ENCODE measurements around the gene MRPL14. TPM values are rescaled to one million over a fixed set of nuclear protein-coding genes. Genes with fewer than 3 reads are reported as not detected.
A peak's percentile ranks its signal among the peaks of the same experiment; 100 is the strongest.

Gene MRPL14
- total RNA-seq, 2 experiments from 2014 or later: 51.3 to 87.2 TPM

DNA sequence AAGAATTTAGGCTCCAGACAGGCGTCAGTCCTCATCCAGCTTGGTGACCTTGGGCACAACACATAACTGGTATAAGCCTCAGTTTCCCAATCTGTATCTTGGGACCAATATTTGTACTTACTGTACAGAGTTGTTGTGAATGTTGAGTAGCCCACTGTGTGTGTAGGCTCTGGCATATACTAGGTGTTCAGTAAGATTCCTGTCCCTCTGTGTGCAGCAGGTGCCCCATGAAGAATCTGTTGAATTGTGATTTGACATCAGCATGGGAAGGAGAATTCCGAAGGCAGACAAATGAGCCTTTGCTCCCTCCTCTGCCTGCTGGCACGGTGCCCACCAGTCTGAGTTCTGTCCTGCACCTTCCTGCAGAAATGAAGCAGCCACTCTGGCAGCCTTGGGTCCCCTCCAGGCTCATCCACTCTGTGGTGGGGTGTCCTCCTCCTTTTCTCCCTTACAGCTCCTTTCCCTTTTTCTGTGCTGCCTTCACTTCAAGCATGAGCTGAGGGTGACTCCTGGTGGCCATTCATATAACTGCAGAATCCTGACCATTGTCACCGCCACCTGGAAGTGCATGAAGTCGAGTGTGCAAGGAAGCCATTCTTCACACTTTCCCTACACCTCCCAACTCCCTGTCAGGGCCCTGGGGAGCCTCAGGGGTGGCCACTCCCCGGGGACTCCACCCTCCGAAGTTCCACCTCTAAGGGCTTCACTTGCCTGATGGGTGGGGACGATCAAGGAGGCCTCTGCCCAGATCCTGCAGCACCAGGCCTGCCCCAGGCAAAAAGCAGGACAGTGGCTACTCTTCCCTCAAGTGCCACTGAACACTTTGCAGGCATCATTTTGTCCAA lies 48.2 kb downstream of the MRPL14 start:
- Histone ChIP-seq H3K4me3 (ENCODE audit: low read depth, low read length, poor library complexity, severe bottlenecking) (no peak overlapping the region), H3K9me3 (ENCODE audit: low read length) (no peaks in the 10 kb centered on the region), H3K36me3 (ENCODE audit: insufficient read depth, low read length) (no peaks in the 10 kb centered on the region), H3K27ac (ENCODE audit: low read depth, low read length, poor library complexity, severe bottlenecking) (no peak overlapping the region), H2AFZ (ENCODE audit: low read length) (no peak overlapping the region), H3K9me2 (ENCODE audit: insufficient read depth, low read length) (no peaks in the 10 kb centered on the region), H3K4me1 (ENCODE audit: insufficient read depth, low read length, poor library complexity, severe bottlenecking) (peaks cover 43% of the 10 kb centered on the region), H4K20me1 (ENCODE audit: insufficient read depth, low read length) (no peaks in the 10 kb centered on the region), H3K4me2 (ENCODE audit: low read length) (peak overlapping the region; percentile 3; the same call in 1 of the 2 replicates), H3K79me2 (ENCODE audit: insufficient read depth, low read depth, low read length) (no peaks in the 10 kb centered on the region)
- TF ChIP-seq, protein P1, sequence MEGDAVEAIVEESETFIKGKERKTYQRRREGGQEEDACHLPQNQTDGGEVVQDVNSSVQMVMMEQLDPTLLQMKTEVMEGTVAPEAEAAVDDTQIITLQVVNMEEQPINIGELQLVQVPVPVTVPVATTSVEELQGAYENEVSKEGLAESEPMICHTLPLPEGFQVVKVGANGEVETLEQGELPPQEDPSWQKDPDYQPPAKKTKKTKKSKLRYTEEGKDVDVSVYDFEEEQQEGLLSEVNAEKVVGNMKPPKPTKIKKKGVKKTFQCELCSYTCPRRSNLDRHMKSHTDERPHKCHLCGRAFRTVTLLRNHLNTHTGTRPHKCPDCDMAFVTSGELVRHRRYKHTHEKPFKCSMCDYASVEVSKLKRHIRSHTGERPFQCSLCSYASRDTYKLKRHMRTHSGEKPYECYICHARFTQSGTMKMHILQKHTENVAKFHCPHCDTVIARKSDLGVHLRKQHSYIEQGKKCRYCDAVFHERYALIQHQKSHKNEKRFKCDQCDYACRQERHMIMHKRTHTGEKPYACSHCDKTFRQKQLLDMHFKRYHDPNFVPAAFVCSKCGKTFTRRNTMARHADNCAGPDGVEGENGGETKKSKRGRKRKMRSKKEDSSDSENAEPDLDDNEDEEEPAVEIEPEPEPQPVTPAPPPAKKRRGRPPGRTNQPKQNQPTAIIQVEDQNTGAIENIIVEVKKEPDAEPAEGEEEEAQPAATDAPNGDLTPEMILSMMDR (conservative IDR thresholded peaks at IDR 0.05; ENCODE audit: low read length): peak; percentile 82
- no peak for TF ChIP-seq EZH2phosphoT487 (IDR thresholded peaks at IDR 0.05; ENCODE audit: borderline replicate concordance, low read depth, low read length)
- intact Hi-C loops (cut with micrococcal nuclease; ENCODE audit: unreplicated experiment): loop anchor here (1.0 to 10.0 kb wide), 5 partner anchors 310 to 564 kb away; partner anchors contain the start of genes LRRC73, MAD2L1BP, POLR1C and YIPF3
- POLR2A ChIA-PET: interaction anchor here (0.5 to 0.6 kb wide), 3 partner anchors 291 to 921 kb away, joined by 3 read pairs; no protein-coding TSS in a partner anchor
- CTCF ChIA-PET (ENCODE audit: unreplicated experiment): interaction anchor here (0.6 to 1.4 kb wide), 5 partner anchors 13 to 413 kb away, joined by 3 to 4 read pairs (median 3); no protein-coding TSS in a partner anchor
- peak; percentile 80 for DNase-seq (ENCODE audit: low spot score)
- no TSS peak for BruUV-seq (replicated peaks)

DNA sequence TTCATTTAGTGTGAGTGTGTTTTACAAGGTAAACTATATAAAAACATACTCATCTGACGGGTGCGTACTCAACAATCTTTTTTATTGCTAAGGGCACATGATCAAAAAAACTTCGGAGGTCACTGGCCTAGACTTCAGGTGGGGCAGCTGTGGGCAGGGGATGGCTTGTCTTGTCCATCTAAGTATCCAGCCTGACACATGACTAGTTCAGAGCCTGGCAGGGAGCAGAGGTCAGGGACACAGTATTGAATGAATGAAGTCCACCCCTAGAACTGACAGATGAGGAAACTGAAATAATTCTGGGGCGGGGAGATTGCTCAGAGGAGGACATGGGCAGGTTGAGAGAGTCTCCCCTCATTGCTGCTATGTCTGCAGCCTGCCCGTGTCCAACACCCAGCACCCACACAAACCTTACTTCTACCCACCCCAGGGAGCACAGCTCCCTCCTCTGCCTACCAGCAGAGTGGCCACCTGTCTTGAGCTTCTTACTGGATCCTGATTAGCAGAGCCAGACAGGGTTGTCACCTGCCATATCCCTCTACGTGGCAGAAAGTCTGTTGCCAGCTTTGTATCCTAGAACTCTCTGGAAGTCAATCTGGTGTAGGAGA lies 48.9 kb downstream of the MRPL14 start:
- no TSS peak for BruUV-seq (replicated peaks)
- Histone ChIP-seq H2AFZ (ENCODE audit: low read length) (no peak overlapping the region), H3K27ac (ENCODE audit: low read depth, low read length, poor library complexity, severe bottlenecking) (no peak overlapping the region), H3K36me3 (ENCODE audit: insufficient read depth, low read length) (no peaks in the 10 kb centered on the region), H3K4me1 (ENCODE audit: insufficient read depth, low read length, poor library complexity, severe bottlenecking) (peaks cover 49% of the 10 kb centered on the region), H3K4me2 (ENCODE audit: low read length) (peak overlapping the region; percentile 3; the same call in 1 of the 2 replicates), H3K79me2 (ENCODE audit: insufficient read depth, low read depth, low read length) (no peaks in the 10 kb centered on the region), H4K20me1 (ENCODE audit: insufficient read depth, low read length) (no peaks in the 10 kb centered on the region), H3K4me3 (ENCODE audit: low read depth, low read length, poor library complexity, severe bottlenecking) (no peak overlapping the region), H3K9me3 (ENCODE audit: low read length) (no peaks in the 10 kb centered on the region), H3K9me2 (ENCODE audit: insufficient read depth, low read length) (no peaks in the 10 kb centered on the region)
- TF ChIP-seq EZH2phosphoT487 (IDR thresholded peaks at IDR 0.05; ENCODE audit: borderline replicate concordance, low read depth, low read length): no peak
- TF ChIP-seq, protein P1 (conservative IDR thresholded peaks at IDR 0.05; ENCODE audit: low read length): no peak
- DNase-seq (ENCODE audit: low spot score): no peak
- POLR2A ChIA-PET: interaction anchor here (0.5 to 0.6 kb wide), 4 partner anchors 290 to 920 kb away, joined by 3 read pairs; no protein-coding TSS in a partner anchor
- intact Hi-C loops (cut with micrococcal nuclease; ENCODE audit: unreplicated experiment): loop anchor here (10.0 kb wide), 2 partner anchors 444 to 564 kb away; partner anchors contain the start of genes LRRC73, MAD2L1BP, POLR1C and YIPF3
- CTCF ChIA-PET (ENCODE audit: unreplicated experiment): interaction anchor here (0.6 to 1.4 kb wide), 5 partner anchors 13 to 413 kb away, joined by 3 to 4 read pairs (median 3); no protein-coding TSS in a partner anchor

Measured in OCI-LY7 (cell line).